Ascending aorta (tissue), 2 donors: ENCODE results near the gene TMA7B. TPM values are rescaled to one million over a fixed set of nuclear protein-coding genes. Genes with fewer than 3 reads are reported as not detected.

Source experiments
- DNase-seq, 2 donors: peaks; one replicate each; pipeline ENCODE4 v3.0.0-alpha.2; 2019; ENCODE audit warnings: low spot score in 2 of 2
- H3K27ac ChIP-seq, 2 donors: fragments of 200-600 bp; sonication (generic); one replicate each; pipeline ENCODE4 v1.5.1; 2016 to 2017; ENCODE audit warnings: mild to moderate bottlenecking in 1 of 2
- H3K27me3 ChIP-seq: fragments of 200-600 bp; sonication (generic); one replicate; pipeline ENCODE4 v1.5.1; 2017
- H3K36me3 ChIP-seq, 2 donors: fragments of 200-600 bp; sonication (generic); one replicate each; pipeline ENCODE4 v1.5.1; 2016
- H3K4me1 ChIP-seq, 2 donors: fragments of 200-600 bp; sonication (generic); one replicate each; pipeline ENCODE4 v1.5.1; 2016 to 2017; ENCODE audit warnings: mild to moderate bottlenecking in 1 of 2
- H3K4me3 ChIP-seq, 2 donors: fragments of 200-600 bp; sonication (generic); one replicate each; pipeline ENCODE4 v1.5.1; 2016 to 2017; ENCODE audit warnings: mild to moderate bottlenecking in 1 of 2
- H3K9me3 ChIP-seq, 2 donors: fragments of 200-600 bp; sonication (generic); one replicate each; pipeline ENCODE4 v1.5.1; 2016
- CTCF ChIP-seq, 3 experiments: fragments of 200-600 bp in 2 of 3; fragments of 450-650 bp in 1 of 3; sonication (generic) in 2 of 3; IDR thresholded peaks; one replicate each; pipeline ENCODE4 v1.5.1; 2016 to 2019; ENCODE audit warnings: antibody characterized with exemption in 3 of 3, mild to moderate bottlenecking in 1 of 3, moderate library complexity in 1 of 3
- intact Hi-C: fragments of 100-400 bp; cut with DNase I; formaldehyde crosslinking; loops from one replicate; pipeline ENCODE4 v1.15.1; 2023
- total RNA-seq: library from RNA; depleted of rRNA; stranded (reverse); fragments of >200 nt; gene quantifications from one replicate; pipeline ENCODE4 v1.1.0, GENCODE V29; 2016

TMA7B gene
- total RNA-seq, 1 donor from 2014 or later: not detected

- no peaks in the 10 kb centered on the region for H3K9me3 ChIP-seq
- intact Hi-C loops: no loop called here
- no peaks in the 10 kb centered on the region for H3K27me3 ChIP-seq
- H3K27ac ChIP-seq: no peak overlapping the region
- TF ChIP-seq CTCF (IDR thresholded peaks at IDR 0.05): no peak
- no peak overlapping the region for H3K4me3 ChIP-seq
- no peaks in the 10 kb centered on the region for H3K36me3 ChIP-seq
- no peak for DNase-seq
- H3K4me1 ChIP-seq: no peaks in the 10 kb centered on the region
Observed at GRCh38 chr22:39943337-39943736, 16.9 kb upstream of the TMA7B start.

- intact Hi-C loops: no loop called here
Observed at GRCh38 chr22:39943953-39944872, 16.0 kb upstream of the TMA7B start.

GRCh38 chr22:39946126-39946502 is 14.1 kb upstream of the TMA7B start:
- H3K4me1 ChIP-seq: no peaks in the 10 kb centered on the region
- no peaks in the 10 kb centered on the region for H3K27me3 ChIP-seq
- no peaks in the 10 kb centered on the region for H3K9me3 ChIP-seq
- no peak for DNase-seq
- intact Hi-C loops: no loop called here
- no peak overlapping the region for H3K4me3 ChIP-seq
- TF ChIP-seq CTCF (IDR thresholded peaks at IDR 0.05): no peak
- H3K27ac ChIP-seq: no peak overlapping the region
- H3K36me3 ChIP-seq: no peaks in the 10 kb centered on the region

More at GRCh38 chr22:39943953-39944872, 16.0 kb upstream of the TMA7B start:
- H3K9me3 ChIP-seq: no peaks in the 10 kb centered on the region
- no peak overlapping the region for H3K27ac ChIP-seq
- no peak for TF ChIP-seq CTCF (IDR thresholded peaks at IDR 0.05)
- no peak for DNase-seq
- H3K27me3 ChIP-seq: no peaks in the 10 kb centered on the region
- H3K4me3 ChIP-seq: no peak overlapping the region
- H3K36me3 ChIP-seq: no peaks in the 10 kb centered on the region
- H3K4me1 ChIP-seq: no peaks in the 10 kb centered on the region

GRCh38 chr22:39946503-39947219 is 13.5 kb upstream of the TMA7B start:
- Histone ChIP-seq H3K36me3 (no peaks in the 10 kb centered on the region), H3K27ac (no peak overlapping the region), H3K9me3 (no peaks in the 10 kb centered on the region), H3K4me1 (no peaks in the 10 kb centered on the region), H3K27me3 (no peaks in the 10 kb centered on the region), H3K4me3 (no peak overlapping the region)
- intact Hi-C loops: no loop called here
- no peak for TF ChIP-seq CTCF (IDR thresholded peaks at IDR 0.05)
- DNase-seq: no peak

GRCh38 chr22:39947220-39948216 is 12.7 kb upstream of the TMA7B start:
- TF ChIP-seq CTCF (IDR thresholded peaks at IDR 0.05): no peak
- Histone ChIP-seq H3K9me3 (no peaks in the 10 kb centered on the region), H3K36me3 (no peaks in the 10 kb centered on the region), H3K27ac (no peak overlapping the region), H3K4me1 (no peaks in the 10 kb centered on the region), H3K4me3 (no peak overlapping the region), H3K27me3 (no peaks in the 10 kb centered on the region)
- intact Hi-C loops: no loop called here
- DNase-seq: no peak
